ENCODE measurements around the gene C1orf74.

DNA sequence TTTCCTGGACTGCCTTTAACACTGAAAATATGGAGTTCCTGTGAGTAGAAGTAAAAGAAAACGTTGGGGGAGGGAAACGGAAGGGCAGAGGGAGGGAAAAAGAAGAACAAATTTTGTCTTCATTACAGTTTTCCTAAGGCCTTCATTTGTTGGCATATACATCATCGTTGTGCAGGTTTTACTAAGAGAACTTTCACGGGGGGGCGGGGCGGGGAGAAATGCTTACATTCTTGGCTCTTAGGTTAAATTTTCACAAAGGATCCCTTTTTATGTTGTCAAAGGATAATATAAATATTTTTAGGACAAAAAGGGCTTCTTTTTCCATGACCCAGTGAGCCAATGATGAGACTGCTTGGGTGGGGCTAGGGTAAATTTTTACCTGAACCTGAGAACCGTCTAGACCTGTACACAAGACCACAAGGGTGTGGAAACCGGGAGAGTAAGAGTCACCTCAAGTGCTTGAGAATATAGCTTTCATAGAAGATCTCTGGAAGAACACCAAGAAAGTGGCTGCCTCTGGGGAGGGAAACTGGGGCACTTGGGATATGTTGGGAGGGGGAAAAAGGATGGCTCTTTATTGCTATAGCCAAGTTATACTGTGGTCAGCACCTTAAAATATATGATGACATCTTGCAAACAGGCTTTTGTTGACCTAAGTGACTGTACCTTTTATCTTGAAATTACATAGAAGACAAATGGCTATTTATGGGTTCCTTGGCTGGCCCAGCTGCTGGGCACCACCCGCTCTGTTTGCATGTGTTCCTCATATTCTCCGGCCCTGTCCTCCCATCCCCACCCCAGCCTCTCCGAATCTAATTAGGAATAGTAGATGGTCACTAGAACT is 41.5 kb upstream of the C1orf74 start:
- TF ChIP-seq, protein P1, sequence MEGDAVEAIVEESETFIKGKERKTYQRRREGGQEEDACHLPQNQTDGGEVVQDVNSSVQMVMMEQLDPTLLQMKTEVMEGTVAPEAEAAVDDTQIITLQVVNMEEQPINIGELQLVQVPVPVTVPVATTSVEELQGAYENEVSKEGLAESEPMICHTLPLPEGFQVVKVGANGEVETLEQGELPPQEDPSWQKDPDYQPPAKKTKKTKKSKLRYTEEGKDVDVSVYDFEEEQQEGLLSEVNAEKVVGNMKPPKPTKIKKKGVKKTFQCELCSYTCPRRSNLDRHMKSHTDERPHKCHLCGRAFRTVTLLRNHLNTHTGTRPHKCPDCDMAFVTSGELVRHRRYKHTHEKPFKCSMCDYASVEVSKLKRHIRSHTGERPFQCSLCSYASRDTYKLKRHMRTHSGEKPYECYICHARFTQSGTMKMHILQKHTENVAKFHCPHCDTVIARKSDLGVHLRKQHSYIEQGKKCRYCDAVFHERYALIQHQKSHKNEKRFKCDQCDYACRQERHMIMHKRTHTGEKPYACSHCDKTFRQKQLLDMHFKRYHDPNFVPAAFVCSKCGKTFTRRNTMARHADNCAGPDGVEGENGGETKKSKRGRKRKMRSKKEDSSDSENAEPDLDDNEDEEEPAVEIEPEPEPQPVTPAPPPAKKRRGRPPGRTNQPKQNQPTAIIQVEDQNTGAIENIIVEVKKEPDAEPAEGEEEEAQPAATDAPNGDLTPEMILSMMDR (IDR thresholded peaks at IDR 0.05), result no peak
- TF ChIP-seq SMC3 (IDR thresholded peaks at IDR 0.05), result no peak
- TF ChIP-seq POLR2A (IDR thresholded peaks at IDR 0.05; ENCODE audit: low read length), result no peak
- TF ChIP-seq SREBF2 (IDR thresholded peaks at IDR 0.05), result no peak
- no peak for TF ChIP-seq HOXA7 (CRISPR knock-in tag; IDR thresholded peaks at IDR 0.05)
- TF ChIP-seq HEYL (CRISPR knock-in tag; IDR thresholded peaks at IDR 0.05), result no peak
- no peak for TF ChIP-seq RAD21 (conservative IDR thresholded peaks at IDR 0.05 in 1 of 2, IDR thresholded peaks at IDR 0.05 in 1 of 2)
- TF ChIP-seq JUN (IDR thresholded peaks at IDR 0.05), result no peak
- TF ChIP-seq PBX3 (IDR thresholded peaks at IDR 0.05), result no peak
- TF ChIP-seq HDAC2 (IDR thresholded peaks at IDR 0.05), result no peak
- no peak for TF ChIP-seq MAX (IDR thresholded peaks at IDR 0.05)
- TF ChIP-seq ELK1 (IDR thresholded peaks at IDR 0.05; ENCODE audit: low read depth, low read length), result no peak
- TF ChIP-seq FOSB (CRISPR knock-in tag; IDR thresholded peaks at IDR 0.05), result no peak
- TF ChIP-seq REST (IDR thresholded peaks at IDR 0.05), result no peak
